Body of pancreas (tissue), 4 donors: ENCODE results near the gene PCDH15.

Source experiments
- POLR2A ChIP-seq, 3 donors: fragments of 450-650 bp; IDR thresholded peaks; one replicate each; pipeline ENCODE4 v1.6.1; 2016; ENCODE audit warnings: antibody characterized with exemption in 3 of 3, mild to moderate bottlenecking in 2 of 3
- TF ChIP-seq, protein P1 (sequence below), 7 experiments: fragments of 450-650 bp in 4 of 7; fragments of 200-600 bp in 3 of 7; sonication (generic) in 3 of 7; IDR thresholded peaks; one replicate each; pipeline ENCODE4 v1.5.1; 2016 to 2019; ENCODE audit warnings: antibody characterized with exemption in 7 of 7

DNA sequence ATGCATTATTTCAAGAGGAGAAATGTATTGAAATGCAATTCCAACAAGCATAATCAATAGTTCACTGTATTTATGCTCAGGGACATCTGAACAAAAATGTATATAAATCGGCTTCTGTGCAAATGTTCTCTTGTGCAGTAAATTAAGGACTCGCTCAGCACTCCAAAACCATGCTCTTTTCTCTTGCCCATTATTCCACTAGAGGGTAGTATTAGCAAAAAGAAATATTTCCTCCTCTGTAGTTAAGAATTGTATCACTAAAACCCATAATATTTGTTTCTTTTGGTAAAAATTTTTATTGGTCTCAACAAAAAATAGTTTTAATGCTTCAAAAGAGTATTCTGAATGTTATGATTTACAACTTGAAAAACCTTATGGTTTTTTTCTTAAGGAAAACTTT lies 803.1 kb downstream of the PCDH15 start:
- TF ChIP-seq, protein P1, sequence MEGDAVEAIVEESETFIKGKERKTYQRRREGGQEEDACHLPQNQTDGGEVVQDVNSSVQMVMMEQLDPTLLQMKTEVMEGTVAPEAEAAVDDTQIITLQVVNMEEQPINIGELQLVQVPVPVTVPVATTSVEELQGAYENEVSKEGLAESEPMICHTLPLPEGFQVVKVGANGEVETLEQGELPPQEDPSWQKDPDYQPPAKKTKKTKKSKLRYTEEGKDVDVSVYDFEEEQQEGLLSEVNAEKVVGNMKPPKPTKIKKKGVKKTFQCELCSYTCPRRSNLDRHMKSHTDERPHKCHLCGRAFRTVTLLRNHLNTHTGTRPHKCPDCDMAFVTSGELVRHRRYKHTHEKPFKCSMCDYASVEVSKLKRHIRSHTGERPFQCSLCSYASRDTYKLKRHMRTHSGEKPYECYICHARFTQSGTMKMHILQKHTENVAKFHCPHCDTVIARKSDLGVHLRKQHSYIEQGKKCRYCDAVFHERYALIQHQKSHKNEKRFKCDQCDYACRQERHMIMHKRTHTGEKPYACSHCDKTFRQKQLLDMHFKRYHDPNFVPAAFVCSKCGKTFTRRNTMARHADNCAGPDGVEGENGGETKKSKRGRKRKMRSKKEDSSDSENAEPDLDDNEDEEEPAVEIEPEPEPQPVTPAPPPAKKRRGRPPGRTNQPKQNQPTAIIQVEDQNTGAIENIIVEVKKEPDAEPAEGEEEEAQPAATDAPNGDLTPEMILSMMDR (IDR thresholded peaks at IDR 0.05) = no peak
- TF ChIP-seq POLR2A (IDR thresholded peaks at IDR 0.05) = no peak
